Stimulated activated CD4-positive, alpha-beta T cell treated with anti-CD3 and anti-CD28 coated beads, Interleukin-15, amount 100 ng/mL, for 24 hours (primary cell): ENCODE results near the gene MLF2.
A peak's percentile ranks its signal among the peaks of the same experiment; 100 is the strongest.
"Not testable (repeated sequence)": the region's sequence is repeated elsewhere in the genome, so short reads cannot be mapped to it uniquely, and the experiment has no call there.

ENCODE experiments used
- DNase-seq: peaks from one replicate; pipeline ENCODE4 v3.0.0-alpha.2; 2020

MLF2 gene

DNA sequence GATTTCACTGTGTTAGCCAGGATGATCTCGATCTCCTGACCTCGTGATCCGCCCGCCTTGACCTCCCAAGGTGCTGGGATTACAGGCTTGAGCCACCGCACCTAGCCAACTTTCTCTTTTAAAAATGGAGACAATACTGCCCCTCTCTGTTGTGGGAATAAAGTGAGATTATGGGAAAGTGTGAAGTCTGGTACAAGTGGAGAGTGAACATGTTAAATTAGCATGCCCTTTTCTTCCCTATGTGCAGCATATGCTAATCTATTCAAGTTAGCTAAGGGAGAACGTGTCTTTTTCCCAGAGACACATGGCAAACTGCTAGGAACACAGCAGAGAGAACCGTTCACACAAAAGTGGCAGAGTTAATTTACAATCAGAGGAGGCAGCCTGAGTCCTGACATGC is 27.6 kb downstream of the MLF2 start:
- no peak for DNase-seq

DNA sequence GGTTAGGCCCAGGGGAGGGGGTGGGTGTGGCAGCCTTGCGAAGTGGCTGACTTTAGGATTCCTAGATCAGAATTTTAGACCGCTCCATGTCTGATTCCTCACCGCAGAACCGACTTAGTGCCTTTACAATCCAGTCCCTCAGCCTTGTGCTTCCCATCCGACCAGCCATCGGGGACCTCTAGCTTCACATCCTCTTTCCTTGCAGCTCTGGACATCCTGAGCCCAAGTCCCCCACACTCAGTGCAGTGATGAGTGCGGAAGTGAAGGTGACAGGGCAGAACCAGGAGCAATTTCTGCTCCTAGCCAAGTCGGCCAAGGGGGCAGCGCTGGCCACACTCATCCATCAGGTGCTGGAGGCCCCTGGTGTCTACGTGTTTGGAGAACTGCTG is 28.5 kb downstream of the MLF2 start:
- peak; percentile 45 for DNase-seq

DNA sequence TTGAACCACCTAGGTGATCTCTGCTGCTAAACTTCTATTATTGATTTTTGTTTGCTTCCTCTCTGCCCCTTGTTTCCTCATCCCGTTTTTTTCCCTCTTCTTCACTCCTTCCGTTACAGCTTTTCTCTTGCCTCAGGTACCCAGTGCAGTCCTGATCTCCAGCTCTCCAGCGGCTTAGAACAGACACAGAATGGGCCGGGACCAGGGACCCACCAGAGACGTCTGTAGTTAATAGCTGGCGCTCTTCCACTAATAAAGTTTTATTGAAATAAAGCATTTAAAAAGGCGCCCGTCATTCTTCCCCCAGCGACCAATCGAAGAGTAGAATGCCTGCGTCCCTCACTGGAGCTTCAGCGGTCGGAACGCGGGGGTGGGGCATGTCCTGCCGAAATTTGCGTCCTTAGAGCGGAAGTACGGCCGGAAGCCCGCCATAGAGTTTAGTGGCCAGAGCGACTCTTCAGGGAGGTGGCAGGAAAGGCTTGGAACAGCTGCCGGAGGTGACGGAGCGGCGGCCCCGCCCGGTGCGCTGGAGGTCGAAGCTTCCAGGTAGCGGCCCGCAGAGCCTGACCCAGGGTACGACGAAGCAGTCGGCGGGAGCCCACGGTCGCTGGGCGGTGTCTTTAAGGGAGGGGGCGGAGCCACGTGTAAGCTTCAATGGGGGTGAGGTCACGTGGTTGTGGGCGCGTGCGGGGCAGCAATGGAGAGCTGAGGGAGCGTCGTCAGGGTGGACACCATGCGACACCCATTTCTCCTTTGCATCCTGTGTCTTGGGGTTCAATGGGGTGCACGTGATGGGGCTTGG is 29.1 kb downstream of the MLF2 start, which contains the start of gene COPS7A:
Gene COPS7A, plus strand, starts transcription at position 440 of the 802 bp plus-strand sequence. CDS start 611 bp downstream, outside the sequence.
- DNase-seq: peak; percentile 99

DNA sequence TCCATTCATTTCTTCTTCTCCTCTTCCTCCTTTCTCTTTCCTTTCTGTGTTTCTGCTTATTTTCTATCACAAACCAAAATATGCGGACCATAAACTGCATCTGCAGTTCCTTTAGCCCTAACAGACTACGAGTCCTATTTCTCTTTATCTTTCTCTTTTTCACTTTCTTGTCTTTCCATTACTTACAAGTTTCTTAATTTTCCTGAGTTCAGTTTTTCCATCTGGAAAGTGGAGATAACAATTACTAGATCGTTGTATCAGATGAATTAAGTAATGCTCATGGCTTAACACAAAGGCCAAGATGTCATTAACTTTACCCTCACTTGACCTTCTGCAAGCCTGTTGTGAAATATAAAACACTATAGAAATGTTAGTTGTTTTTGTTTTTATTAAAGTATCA is 30.1 kb downstream of the MLF2 start:
- no peak for DNase-seq

DNA sequence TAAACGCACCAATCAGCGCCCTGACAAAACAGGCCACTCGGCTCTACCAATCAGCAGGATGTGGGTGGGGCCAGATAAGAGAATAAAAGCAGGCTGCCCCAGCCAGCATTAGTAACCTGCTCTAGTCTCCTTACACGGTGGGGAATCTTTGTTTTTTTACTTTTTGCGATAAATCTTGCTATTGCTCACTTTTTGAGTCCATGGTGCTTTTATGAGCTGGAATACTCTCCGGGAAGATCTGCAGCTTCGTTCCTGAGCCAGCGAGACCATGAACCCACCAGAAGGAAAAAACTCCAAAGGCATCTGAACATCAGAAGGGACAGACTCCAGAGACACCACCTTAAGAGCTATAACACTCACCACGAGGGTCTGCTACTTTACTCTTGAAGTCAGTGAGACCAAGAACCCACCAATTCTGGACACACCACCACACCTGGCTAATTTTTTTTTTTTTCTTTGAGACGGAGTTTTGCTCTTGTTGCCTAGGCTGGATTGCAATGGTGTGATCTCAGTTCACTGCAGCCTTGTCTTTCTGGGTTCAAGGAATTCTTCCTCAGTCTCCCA is 36.0 kb downstream of the MLF2 start:
- DNase-seq: no peak

DNA sequence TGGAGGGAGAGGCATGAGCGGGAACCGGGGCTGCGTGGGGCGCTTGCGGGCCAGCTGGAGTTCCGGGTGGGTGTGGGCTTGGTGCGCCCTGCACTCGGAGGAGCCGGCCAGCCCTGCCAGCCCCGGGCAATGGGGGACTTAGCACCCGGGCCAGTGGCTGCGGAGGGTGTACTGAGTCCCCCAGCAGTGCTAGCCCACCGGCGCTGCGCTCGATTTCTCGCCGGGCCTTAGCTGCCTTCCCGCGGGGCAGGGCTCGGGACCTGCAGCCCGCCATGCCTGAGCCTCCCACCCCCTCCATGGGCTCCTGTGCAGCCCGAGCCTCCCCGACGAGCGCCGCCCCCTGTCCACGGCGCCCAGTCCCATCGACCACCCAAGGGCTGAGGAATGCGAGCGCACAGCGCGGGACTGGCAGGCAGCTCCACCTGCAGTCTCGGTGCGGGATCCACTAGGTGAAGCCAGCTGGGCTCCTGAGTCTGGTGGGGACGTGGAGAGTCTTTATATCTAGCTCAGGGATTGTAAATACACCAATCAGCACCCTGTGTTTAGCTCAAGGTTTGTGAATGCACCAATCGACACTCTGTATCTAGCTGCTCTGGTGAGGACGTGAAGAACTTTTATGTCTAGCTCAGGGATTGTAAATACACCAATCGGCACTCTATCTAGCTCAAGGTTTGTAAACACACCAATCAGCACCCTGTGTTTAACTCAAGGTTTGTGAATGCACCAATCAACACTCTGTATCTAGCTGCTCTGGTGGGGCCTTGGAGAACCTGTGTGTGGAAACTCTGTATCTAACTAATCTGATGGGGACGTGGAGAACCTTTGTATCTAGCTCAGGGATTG is 36.7 kb downstream of the MLF2 start:
- DNase-seq: not testable (repeated sequence)

DNA sequence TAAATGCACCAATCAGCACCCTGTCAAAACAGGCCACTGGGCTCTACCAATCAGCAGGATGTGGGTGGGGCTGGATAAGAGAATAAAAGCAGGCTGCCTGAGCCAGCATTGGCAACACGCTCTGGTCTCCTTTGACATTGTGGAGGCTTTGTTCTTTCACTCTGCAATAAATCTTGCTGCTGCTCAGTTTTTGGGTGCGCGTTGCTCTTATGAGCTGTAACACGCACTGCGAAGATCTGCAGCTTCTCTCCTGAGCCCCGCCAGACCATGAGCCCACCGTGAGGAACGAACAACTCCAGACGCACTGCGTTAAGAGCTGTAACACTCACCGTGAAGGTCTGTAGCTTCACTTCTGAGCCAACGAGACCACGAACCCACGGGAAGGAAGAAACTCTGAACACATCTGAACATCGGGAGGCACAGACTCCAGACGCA is 44.0 kb downstream of the MLF2 start:
- DNase-seq: peak; percentile 30

DNA sequence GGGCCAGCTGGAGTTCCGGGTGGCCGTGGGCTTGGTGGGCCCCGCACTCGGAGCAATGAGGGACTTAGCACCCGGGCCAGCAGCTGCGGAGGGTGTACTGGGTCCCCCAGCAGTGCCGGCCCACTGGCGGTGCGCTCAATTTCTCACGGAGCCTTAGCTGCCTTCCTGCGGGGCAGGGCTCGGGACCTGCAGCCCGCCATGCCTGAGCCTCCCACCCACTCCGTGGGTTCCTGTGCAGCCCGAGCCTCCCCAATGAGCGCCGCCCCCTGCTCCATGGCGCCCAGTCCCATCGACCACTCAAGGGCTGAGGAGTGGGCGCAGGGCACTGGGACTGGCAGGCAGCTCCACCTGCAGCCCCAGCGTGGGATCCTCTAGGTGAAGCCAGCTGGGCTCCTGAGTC is 44.6 kb downstream of the MLF2 start:
- not testable (repeated sequence) for DNase-seq

DNA sequence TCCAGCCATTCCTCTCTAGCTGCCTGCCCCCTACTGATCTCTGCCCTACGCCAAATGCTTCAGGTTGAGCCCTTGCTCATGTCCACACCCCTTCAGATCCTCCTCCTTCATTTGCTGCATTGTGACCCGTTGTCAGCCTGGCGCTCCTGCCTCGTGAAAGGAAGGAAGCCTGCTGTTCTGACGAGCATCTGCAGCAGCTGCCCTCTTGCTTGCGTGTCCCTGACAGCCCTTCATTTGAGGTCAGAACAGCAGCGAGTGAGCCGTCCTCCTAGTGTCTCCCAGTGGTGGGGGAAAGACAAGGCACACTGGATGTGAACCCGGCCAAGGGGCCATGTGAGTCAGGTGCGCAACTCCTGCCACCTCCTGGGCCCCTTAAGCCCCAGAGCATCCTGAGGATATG is 49.3 kb downstream of the MLF2 start:
- no peak for DNase-seq

DNA sequence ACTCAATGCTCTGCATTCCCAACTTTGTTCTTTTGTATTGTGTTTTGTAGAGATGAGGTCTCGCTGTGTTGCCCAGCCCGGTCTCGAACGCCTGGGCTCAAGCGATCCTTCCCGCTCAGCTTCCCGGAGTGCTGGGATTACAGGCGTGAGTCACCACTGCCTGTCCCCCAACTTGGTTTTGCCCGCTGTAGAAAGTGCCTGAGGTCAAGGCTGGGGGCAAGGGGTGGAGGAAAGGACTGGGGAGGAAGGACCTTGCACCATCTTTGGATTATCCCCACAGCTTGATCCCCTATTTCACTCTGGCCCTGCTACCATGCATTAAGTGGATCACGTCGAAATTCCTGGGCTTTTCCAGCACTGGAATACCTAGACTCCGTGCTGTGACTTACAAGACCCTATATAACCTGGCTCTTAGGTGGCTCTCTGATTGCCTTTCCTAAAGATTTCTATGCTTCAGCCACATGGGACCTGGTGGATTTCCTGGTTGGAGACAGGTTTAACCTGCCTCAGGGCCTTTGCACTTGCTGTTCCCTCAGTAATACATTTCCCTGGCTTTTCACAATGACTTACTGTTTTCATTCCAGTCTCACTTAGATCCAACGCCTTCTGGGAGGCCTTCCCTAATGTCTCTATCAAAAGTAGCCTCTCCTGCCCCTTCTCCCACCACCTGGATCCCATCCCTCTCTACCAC is 51.7 kb downstream of the MLF2 start:
- no peak for DNase-seq

DNA sequence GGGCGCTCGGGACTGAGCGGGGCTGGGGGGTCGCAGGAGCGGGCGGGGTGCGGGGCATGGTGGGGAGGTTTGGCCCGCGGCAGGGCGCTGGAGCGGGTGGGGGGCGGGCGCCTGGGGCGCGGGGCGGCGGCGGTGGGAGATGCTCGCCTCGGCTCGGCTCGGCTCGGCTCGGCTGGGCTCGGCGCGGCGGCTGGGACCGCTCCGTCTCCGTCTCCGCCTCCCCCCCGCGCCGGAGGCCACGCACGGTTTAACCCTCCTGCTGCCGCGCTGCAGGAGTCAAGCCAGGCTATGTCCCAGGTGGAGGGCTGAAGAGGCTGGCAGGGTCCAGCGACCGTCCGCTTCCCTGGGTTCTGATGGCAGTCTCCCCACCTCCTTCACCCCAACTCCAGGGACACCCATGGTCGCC is 52.3 kb downstream of the MLF2 start, which contains the start of gene PIANP:
Gene PIANP, minus strand, starts transcription at position 170 of the 406 bp plus-strand sequence. CDS start 2,754 bp downstream, outside the sequence.
- peak; percentile 66 for DNase-seq

DNA sequence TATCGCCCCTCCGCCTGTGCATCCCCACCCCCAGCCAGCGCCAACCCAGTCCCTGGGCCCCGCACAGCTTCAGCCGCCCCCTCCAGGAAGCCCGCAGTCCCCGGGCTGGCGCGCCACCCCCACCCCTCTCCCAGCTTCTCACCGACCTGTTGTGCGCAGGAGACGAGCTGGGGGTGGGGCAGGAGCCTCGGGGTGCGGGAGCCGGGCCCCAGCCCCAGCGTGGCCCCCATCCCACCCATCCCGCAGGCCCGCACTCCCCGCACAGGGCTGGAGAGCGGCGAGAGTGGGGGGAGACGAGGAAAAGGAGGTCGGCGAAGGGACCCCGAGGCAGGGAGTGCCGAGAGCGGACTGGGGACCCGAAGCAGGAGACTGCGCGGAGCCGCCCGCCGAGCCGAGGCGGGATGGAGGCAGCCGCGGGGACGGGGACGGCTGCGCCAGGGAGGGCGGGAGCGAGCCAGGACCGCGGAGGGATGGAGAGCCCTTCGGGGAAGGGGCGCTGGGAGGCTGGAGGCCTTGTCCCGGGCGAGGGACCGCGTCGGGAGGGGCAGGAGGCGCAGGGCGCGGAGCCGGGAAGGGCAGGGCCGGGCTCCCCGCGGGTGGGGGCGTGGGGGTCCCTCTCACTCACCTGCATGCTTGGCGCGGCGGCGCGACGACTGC is 52.8 kb downstream of the MLF2 start:
- peak; percentile 39 for DNase-seq

DNA sequence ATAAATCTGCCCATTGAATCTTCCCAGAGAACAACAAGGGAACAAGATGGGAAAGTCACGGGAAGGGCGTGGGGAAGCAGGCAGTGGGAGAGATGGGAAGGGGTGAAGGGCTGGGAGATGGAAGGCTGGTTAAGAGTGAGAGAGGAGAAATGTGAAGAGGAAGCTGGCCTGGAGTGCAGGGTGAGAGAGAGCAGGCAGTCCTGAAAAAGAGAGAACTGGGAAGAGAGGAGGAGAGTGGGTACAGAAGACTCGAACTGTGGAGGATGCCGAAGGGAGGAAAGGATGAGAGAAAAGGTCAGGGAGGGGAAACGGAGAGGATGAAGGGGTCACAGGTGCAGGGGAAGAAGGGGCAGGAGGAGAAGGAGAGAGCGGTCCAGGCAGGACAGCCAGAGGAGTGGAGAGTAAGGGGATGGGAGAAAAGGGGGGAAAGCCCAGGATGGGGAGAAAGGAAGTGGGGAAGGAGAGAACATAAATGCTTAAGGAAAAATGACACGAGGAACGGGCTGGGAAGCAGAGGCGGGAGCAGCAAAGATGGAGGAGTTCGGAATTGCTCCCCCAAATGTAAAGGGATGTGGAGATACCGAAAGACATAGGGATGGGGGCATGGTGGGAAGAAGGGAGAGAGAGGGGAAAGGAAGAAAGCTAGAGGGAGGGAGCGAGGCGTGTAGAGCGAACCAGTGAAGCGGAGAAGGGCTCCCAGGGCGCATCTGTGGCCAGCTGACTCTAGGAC is 53.5 kb downstream of the MLF2 start:
- no peak for DNase-seq

DNA sequence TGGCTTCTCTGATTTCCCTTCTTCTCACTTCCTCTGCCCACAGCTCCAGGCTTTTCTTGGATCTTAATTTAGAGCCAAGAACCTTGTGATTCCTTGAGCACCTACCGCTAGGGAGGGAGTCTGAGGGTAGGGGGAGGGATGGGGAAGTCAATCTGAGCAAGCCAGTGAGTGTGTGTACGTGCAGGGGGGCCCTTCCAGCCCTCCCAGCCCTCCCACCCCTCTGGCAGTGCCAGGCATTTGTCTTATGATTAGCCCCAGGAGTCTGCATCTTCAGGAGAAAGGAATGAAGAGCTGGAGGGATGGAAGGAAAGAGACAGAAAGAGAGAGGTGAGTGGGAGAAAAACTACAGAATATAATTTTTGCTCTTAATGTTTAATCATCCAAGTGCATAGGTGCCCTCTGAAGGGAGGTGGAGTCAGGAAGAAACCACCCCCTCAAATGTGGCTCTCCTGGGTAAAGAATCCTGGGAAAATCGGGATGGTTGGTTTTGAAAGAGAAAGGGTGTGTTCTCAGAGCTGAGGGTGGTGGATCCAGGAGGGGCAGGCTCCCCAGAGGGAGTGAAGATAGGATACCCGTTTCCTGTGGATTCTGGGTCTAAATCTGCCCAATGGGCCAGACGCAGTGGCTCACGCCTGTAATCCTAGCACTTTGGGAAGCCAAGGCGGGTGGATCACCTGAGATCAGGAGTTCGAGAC is 54.4 kb downstream of the MLF2 start:
- no peak for DNase-seq
